GM19397 (cell line): ENCODE measurements around the gene KNCN.

ENCODE experiments used
- ATAC-seq: cut with Tn5 transposase; IDR thresholded peaks from one replicate; pipeline ENCODE4 v1.9.1; 2021; ENCODE audit warnings: mild to moderate bottlenecking, moderate library complexity; ENCODE audit not compliant: unreplicated experiment

KNCN gene

GRCh38 chr1:46546210-46546609 is 5.2 kb downstream of the KNCN start:
- ATAC-seq, result no peak

- ATAC-seq, result no peak
Observed at GRCh38 chr1:46545784-46546183, 5.7 kb downstream of the KNCN start.

- no peak for ATAC-seq
Observed at GRCh38 chr1:46544561-46545240, 6.7 kb downstream of the KNCN start.

- ATAC-seq, result no peak
Observed at GRCh38 chr1:46543761-46544560, 7.5 kb downstream of the KNCN start.

DNA sequence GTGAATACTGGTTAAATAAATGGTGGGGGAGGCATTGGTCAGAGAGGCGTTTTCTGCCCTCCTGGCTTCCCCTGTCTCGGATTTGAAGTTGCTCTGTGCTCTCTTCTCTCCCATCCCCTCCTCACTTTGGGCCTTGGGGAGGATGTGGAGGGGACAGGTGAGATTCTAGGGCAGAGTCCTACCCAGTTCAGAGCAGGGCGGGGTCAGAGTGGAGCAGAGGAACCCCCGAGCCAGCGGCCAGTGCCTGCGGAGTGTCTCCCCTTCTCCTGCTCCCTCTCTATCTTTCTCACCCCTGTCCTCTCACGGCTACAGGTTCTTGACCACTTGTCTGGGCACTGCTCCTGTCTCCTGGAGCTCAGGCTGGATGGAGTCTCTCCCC is 8.1 kb downstream of the KNCN start:
- no peak for ATAC-seq

DNA sequence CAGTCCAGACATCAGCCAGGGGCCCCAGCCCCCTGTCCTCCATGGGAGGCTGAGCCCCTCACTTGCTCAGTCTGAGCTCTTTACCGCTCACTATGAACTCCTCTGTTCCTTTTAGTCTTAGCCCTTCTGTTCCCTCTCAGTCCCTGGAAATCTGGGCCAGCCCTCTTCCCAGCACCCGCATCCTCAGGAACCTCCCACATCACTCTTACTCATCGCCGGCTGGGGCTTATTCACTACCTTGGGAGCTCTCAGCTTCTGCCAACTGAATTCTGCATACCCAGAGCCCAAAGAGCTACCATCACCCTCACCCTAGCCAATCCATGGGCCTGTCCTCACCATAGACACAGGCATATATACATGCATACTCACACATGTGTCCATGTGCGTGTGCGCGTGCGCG is 11.5 kb downstream of the KNCN start:
- ATAC-seq, result no peak

- no peak for ATAC-seq
Observed at GRCh38 chr1:46538147-46538546, 13.3 kb downstream of the KNCN start.

GRCh38 chr1:46537651-46538050 is 13.8 kb downstream of the KNCN start:
- ATAC-seq, result no peak

DNA sequence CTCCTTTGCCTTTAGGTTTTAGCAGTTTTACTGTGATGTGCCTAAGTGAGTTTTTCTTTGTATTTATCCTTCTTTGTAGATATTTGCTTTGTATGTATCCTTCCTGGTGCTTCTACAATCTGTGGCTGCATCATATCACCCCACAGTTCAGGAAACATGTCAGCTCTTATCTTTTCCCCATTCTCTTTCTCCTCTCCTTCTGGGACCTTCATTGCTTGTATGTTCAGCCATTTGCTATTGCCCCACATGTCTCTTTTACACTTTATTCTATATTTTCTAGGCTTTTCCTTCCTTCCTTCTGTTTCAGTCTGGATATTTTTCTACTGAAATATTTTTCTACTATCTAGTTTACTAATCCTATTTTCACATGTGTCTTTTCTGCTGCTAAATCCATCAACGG is 14.9 kb downstream of the KNCN start:
- no peak for ATAC-seq

GRCh38 chr1:46535063-46535462 is 16.4 kb downstream of the KNCN start:
- ATAC-seq, result no peak

GRCh38 chr1:46533179-46533864 is 18.1 kb downstream of the KNCN start:
- ATAC-seq, result no peak

- no peak for ATAC-seq
Observed at GRCh38 chr1:46532498-46533178, 18.8 kb downstream of the KNCN start.

GRCh38 chr1:46532095-46532494 is 19.4 kb downstream of the KNCN start:
- no peak for ATAC-seq

- ATAC-seq, result no peak
Observed at GRCh38 chr1:46530791-46531409, 20.5 kb downstream of the KNCN start.

DNA sequence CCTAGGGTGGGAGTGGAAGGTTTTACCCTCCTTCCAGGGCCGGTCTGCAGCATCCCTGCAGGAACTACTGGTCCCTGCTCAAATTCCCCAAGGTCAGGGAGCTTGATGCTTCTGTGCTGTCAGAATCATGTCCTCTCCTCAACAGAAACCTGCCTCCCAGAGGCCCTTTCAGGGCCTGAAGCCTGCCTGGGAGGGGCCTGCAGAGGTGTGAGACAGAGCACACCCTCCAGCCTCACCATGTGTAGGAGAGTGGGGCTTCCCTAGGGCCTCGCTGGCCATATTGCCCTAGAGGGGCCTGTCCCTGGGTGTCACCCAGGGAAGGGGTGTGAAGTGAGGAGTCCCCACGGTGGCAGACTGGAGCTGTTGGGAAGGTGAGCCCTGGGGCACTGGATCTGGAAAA is 21.1 kb downstream of the KNCN start:
- ATAC-seq, result no peak

- ATAC-seq, result no peak
Observed at GRCh38 chr1:46529031-46529630, 22.3 kb downstream of the KNCN start.

GRCh38 chr1:46528297-46528955 is 23.0 kb downstream of the KNCN start:
- no peak for ATAC-seq

- no peak for ATAC-seq
Observed at GRCh38 chr1:46527474-46528296, 23.8 kb downstream of the KNCN start.

GRCh38 chr1:46526691-46527291 is 24.7 kb downstream of the KNCN start:
- no peak for ATAC-seq
